Sigmoid colon (tissue), 7 donors: ENCODE data around the gene KLHL30. TPM values are rescaled to one million over a fixed set of nuclear protein-coding genes. Genes with fewer than 3 reads are reported as not detected.

Experiments used
- DNase-seq: peaks from one replicate; pipeline ENCODE4 v3.0.0-alpha.2; 2019
- H3K27ac ChIP-seq, 4 donors: fragments of 200-600 bp; sonication (generic); one replicate each; pipeline ENCODE4 v1.5.1; 2016 to 2019; ENCODE audit warnings: mild to moderate bottlenecking in 1 of 4
- H3K27me3 ChIP-seq, 3 donors: fragments of 200-600 bp; sonication (generic); one replicate each; pipeline ENCODE4 v1.5.1; 2019; ENCODE audit warnings: mild to moderate bottlenecking in 1 of 3
- H3K36me3 ChIP-seq, 4 donors: fragments of 200-600 bp; sonication (generic); one replicate each; pipeline ENCODE4 v1.5.1; 2016 to 2019
- H3K4me1 ChIP-seq, 4 donors: fragments of 200-600 bp; sonication (generic); one replicate each; pipeline ENCODE4 v1.5.1; 2017 to 2019
- H3K4me3 ChIP-seq, 4 donors: fragments of 200-600 bp; sonication (generic); one replicate each; pipeline ENCODE4 v1.5.1; 2017 to 2019; ENCODE audit warnings: mild to moderate bottlenecking in 2 of 4, moderate library complexity in 1 of 4
- H3K9me3 ChIP-seq, 4 donors: fragments of 200-600 bp in 3 of 4; sonication (generic) in 3 of 4; one replicate each; pipeline versions ENCODE4 v1.5.1 to v1.6.1; 2013 to 2019
- CTCF ChIP-seq, 4 experiments: fragments of 450-650 bp in 3 of 4; fragments of 200-600 bp in 1 of 4; IDR thresholded peaks; one replicate each; pipeline ENCODE4 v1.5.1; 2016 to 2019; ENCODE audit warnings: antibody characterized with exemption in 4 of 4, mild to moderate bottlenecking in 3 of 4, moderate library complexity in 2 of 4
- EP300 ChIP-seq, 4 donors: sonication (generic); formaldehyde crosslinking; IDR thresholded peaks; one replicate each; pipeline ENCODE4 v1.6.1; 2017; ENCODE audit warnings: antibody characterized with exemption in 4 of 4
- POLR2A ChIP-seq, 2 donors: fragments of 450-650 bp; IDR thresholded peaks; one replicate each; pipeline ENCODE4 v1.6.1; 2016; ENCODE audit warnings: antibody characterized with exemption in 2 of 2, mild to moderate bottlenecking in 2 of 2, moderate library complexity in 2 of 2
- POLR2AphosphoS5 ChIP-seq, 4 donors: sonication (generic); formaldehyde crosslinking; IDR thresholded peaks; one replicate each; pipeline ENCODE4 v1.6.1; 2017; ENCODE audit warnings: antibody characterized with exemption in 4 of 4
- WGBS, 2 donors: extraction: QIAGEN DNeasy Blood & Tissue Kit; methylation state at CpG; one replicate each; pipeline ENCODE4 v1.1.7; 2013; 5-methylcytosine and 5-hydroxymethylcytosine counted together
- intact Hi-C: fragments of 100-400 bp; cut with DNase I; formaldehyde crosslinking; loops from one replicate; pipeline ENCODE4 v1.15.1; 2023
- polyA plus RNA-seq, 3 donors: library from polyadenylated mRNA; stranded (reverse); fragments of 200-250 nt; gene quantifications; one replicate each; pipeline ENCODE4 v1.2.3, GENCODE V29; 2013
- total RNA-seq, 4 donors: library from RNA; depleted of rRNA; stranded (reverse); fragments of >200 nt; gene quantifications; one replicate each; pipeline ENCODE4 v1.1.0, GENCODE V29; 2016
- donor health status: healthy with polysubstance abuse.
- donor health status: Bipolar disorder and iron deficiency.
- donor health status: healthy.

Gene KLHL30
- total and polyA plus RNA-seq, 7 donors, result 0.19 to 3.6 (median 0.71) TPM; not detected in 2

GRCh38 chr2:238150686-238151085 is 12.2 kb downstream of the KLHL30 start:
- DNase-seq, result no peak
- no peaks in the 10 kb centered on the region for H3K36me3 ChIP-seq
- intact Hi-C loops, result no loop called here
- H3K27me3 ChIP-seq, result no peaks in the 10 kb centered on the region
- no peak overlapping the region for H3K4me3 ChIP-seq
- 86 to 90% methylated on average over 25 of the region's 25 CpGs for WGBS, 2 donors
- no peak overlapping the region for H3K27ac ChIP-seq
- no peak for TF ChIP-seq POLR2AphosphoS5 (IDR thresholded peaks at IDR 0.05)
- TF ChIP-seq CTCF (IDR thresholded peaks at IDR 0.05), result no peak
- no peak for TF ChIP-seq EP300 (IDR thresholded peaks at IDR 0.05)
- no peak for TF ChIP-seq POLR2A (IDR thresholded peaks at IDR 0.05)
- H3K4me1 ChIP-seq, result no peaks in the 10 kb centered on the region
- no peaks in the 10 kb centered on the region for H3K9me3 ChIP-seq

DNA sequence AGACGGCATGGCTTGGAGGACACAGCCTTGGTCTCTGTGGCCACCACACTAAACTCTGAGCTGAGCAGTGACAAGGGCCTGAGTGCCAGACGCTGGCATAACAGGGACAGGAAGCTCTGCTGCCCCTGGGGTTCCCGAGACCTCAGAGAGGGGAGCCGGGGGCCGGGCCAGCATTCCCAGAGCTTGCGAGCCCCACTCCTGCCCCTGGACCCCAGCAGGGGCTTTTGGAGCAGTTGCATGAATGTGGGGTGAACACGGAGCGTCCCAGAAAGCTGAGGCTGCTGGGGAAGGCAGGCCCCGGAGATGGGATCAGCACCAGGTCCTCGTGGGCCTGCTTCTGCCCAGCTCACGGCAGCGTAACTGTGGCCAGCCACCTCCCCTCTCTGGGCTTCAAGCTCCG is 12.7 kb downstream of the KLHL30 start:
- no peaks in the 10 kb centered on the region for H3K4me1 ChIP-seq
- H3K4me3 ChIP-seq, result no peak overlapping the region
- WGBS, 2 donors, result 90% methylated on average over 13 of the region's 13 CpGs
- no peak overlapping the region for H3K27ac ChIP-seq
- intact Hi-C loops, result no loop called here
- no peak for TF ChIP-seq POLR2AphosphoS5 (IDR thresholded peaks at IDR 0.05)
- TF ChIP-seq POLR2A (IDR thresholded peaks at IDR 0.05), result no peak
- no peak for TF ChIP-seq EP300 (IDR thresholded peaks at IDR 0.05)
- TF ChIP-seq CTCF (IDR thresholded peaks at IDR 0.05), result no peak
- H3K27me3 ChIP-seq, result no peaks in the 10 kb centered on the region
- no peaks in the 10 kb centered on the region for H3K9me3 ChIP-seq
- no peak for DNase-seq
- H3K36me3 ChIP-seq, result no peaks in the 10 kb centered on the region

DNA sequence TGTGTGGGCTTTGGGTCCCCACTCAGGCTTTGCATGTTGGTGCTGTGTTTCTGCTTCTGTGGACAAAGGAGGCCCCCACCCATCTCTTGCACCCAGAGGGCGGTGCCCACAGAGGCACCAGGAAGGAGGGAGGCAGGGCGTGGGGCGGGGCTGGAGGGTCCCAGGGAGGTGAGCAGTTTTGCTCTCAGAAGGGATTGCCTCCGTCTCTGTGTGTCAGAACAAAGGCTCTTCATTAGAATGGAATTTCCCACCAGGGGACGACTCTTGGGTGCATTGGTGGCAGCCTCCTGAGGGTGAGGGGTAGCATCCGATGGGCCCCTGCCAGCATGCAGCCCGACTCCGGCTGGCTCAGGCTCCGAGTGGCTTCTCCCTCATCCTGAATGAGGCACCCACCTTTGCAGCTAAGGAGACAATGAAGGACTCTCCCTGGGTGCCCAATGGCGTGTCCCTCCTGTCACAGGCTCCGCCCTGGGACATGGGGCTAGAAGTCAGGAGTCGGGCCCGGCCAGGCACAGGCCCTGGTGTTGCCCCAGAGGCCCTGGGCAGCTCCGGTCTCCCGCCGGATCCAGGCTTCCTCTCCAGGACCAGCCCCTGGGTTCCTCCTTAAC is 13.3 kb downstream of the KLHL30 start:
- intact Hi-C loops, result no loop called here
- no peak for TF ChIP-seq CTCF (IDR thresholded peaks at IDR 0.05)
- no peaks in the 10 kb centered on the region for H3K4me1 ChIP-seq
- H3K9me3 ChIP-seq, result no peaks in the 10 kb centered on the region
- H3K4me3 ChIP-seq, result no peak overlapping the region
- WGBS, 2 donors, result 80 to 88% methylated on average over 16 of the region's 16 CpGs
- no peak overlapping the region for H3K27ac ChIP-seq
- H3K27me3 ChIP-seq, result no peaks in the 10 kb centered on the region
- H3K36me3 ChIP-seq, result no peaks in the 10 kb centered on the region
- no peak for DNase-seq

DNA sequence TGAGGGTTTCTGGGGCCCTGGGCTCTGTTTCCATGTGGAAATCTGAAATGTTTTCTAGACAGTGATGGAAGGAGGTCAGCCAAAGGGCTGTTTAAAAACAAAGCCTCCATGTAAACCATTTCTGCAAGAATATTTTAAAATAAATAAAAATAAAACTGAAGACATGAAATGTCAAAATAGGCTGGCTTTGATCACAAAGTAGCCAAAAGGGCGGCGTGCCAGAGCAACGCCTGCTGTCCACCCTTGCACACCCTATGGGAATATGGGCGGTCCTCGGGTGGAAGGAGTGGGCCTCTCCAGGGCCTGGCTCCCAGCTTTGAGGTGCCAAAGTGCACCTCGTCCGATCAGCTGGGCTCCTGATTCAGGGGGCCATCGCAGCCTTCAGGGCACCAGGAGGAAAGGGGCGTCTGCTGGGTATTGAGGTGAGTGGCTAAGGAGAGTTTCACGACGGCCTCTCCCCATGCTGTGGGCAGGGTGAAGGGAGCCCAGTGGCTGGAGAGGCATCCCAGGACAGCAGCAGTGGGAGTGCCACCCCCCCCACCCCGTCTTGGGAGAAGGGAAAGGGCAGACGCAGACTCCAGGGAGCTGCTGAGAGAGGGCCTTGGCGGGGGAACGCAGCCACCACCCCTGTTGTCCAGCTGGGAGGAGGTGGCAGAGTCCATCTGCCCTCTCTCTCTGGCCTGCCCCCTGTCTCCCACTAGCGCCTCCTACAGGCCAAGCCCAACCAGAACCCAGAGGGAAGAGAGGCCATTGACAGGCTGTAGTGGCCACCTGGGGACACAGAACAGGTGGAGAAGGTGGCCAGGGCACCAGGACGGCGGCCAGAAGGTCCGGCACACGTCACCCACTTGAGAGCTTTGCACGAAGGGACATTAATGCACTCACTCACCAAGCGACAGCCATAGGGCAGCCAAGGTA is 14.6 kb downstream of the KLHL30 start:
- TF ChIP-seq EP300 (IDR thresholded peaks at IDR 0.05) (no peak), CTCF (IDR thresholded peaks at IDR 0.05) (no peak), POLR2A (IDR thresholded peaks at IDR 0.05) (no peak), POLR2AphosphoS5 (IDR thresholded peaks at IDR 0.05) (no peak)
- Histone ChIP-seq H3K4me1 (no peaks in the 10 kb centered on the region), H3K27ac (no peak overlapping the region), H3K9me3 (no peaks in the 10 kb centered on the region), H3K36me3 (no peaks in the 10 kb centered on the region), H3K27me3 (peaks cover 0 to 2% (median 0%) of the 10 kb centered on the region in 3 donors), H3K4me3 (no peak overlapping the region)
- intact Hi-C loops, result no loop called here
- DNase-seq, result no peak
- 81 to 82% methylated on average over 22 of the region's 22 CpGs for WGBS, 2 donors
